Skin of body (tissue), 2 donors: ENCODE results near the gene SLC25A13. TPM values are rescaled to one million over a fixed set of nuclear protein-coding genes. Genes with fewer than 3 reads are reported as not detected.

Source experiments
- DNase-seq: peaks from one replicate; lab custom pipeline; 2025; lab: John Stamatoyannopoulos, UW
- total RNA-seq: library from RNA; depleted of rRNA; stranded (reverse); fragments of >200 nt; gene quantifications from one replicate; pipeline ENCODE4 v1.2.3, GENCODE V29; 2014

The SLC25A13 gene
- total RNA-seq, 1 donor from 2014 or later = 15.7 TPM

DNA sequence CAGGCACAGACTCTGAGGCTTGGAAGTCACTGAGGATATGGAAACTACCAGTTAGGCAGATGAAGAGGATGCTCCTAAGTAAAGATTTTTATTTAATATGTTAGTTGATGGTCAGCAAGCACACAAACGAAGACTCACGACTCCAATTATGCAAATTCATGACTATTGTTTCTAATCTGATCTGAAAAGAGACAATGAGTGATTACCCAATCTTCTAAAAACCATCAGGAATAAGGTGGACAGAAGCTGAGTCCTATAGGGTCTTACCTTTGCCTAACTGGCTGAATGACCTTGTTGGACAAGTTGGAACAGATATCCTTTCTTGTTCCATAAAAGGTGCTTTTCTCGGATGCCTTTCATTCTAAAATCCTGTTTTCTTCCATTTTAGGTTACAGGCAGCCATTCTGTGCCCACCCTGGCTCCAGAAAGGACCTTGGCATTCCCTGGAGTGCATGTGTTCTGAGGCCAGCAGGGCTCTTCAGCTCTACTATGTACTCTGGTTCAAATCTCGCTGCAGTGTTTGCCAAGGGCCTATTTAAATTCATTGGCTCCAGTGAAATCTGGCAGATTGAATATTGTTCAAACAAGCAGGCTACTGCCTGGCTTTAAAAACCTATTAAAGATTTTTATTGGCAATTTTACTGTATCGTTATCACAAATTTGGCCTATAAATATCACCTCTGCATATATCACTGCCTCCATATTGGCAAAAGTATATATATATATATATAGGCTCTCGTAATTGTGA, 77.5 kb downstream of the SLC25A13 start:
- DNase-seq = no peak

DNA sequence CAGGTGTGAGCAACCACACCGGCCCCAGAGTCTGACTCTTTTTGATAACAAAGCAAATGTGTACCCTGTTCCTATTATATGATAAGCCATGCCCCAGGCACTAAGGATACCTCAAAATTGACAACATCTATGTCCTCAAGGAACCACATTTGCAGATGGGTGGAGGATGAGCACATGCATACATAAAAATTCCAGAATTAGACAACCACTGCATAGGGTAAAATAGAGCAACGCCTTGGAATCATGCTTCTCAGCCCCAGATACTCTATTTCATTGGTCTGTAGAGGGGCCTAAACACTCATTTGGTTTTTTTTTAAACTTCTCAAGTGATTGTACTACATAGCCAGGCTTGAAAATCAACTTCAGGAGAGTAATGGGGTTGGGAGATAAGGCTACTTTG, 78.7 kb downstream of the SLC25A13 start:
- DNase-seq = no peak

DNA sequence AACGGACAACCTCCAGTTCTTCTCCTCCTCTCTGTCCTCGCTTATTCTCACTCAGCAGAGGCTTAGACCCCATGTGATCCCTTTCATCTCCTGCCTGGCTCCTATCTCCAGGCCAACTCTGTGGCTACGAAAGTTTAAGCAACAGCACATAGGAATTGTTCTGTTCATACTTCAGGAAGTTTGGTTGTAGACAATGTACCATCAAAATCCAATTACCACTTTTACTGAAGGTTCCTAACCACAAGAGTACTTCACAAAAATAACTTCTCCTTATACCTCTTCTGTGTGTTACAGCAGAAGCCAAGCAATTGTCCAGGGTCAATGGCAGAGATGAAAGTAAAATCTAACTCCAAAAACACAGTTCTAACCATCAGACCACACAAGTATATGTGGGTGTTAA, 80.0 kb downstream of the SLC25A13 start:
- DNase-seq = no peak

DNA sequence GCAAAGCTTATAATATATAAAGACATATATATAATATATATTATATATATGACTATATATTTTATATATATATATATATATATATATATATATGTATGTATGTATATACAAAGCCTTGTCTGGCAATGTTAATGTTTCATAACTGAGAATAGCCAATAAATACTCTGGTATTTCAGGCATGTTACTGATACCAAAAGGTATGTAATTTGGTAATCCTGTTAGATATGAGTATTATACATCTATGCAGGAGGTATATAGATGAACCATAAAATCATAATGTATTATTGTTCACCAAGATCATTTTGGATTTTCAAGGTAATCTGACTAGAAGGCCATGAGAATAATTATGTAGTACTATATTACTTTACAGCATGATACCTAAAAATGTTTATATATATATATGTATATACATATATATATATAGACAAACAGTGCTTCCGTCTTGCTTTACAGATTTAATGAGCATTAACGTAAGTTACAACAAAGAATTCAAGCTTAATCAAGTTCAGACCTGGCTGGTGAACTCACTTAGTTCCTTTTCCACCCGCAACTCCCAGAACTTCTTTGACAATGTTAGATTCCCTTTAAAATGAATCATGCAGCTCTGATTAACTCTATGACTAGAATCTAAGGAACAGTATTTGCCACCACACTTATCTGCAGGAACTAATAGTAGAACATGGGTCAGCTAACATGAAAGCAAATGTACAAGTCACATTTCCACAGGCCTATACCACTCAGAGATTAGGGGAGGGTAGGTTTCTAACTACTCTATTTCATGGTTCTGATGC, 82.7 kb downstream of the SLC25A13 start:
- no peak for DNase-seq

DNA sequence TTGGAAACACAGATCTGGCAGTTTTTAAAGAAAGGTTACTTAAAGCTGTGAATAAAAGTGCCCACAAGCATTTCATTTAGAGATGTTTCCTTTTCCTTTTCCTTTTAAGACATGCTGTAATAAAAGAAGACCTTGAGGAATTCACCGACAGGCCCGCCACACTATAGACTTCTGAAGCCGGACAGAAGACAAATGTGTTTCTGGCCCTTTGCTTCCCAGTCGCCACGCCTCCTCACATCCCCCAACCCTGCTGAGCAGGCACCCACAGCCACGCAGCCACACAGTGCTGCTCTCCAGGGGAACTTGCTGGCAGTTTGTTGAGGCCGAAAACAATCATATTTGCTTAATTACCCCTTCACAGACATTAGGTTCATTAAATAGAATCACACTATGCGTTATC, 83.4 kb downstream of the SLC25A13 start:
- DNase-seq = no peak

DNA sequence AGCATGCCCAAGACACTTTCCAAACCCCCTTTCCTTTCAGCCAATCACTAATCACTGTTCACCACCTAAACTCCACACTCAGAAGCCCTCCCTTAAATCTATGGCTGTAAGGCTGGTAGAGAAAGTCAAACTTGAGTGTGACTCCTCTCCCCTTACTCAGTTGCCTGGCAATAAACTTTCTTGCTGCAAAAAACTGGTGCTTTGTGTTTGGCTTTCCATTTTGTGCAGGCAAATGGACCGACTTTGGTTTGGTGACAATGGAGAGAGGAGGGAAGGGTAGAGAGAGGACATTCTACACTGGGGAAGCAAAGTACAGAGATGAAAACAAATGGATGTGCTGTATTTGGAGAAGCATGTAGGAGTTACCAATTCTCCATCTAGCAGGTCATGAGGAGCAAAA, 84.9 kb downstream of the SLC25A13 start:
- no peak for DNase-seq

DNA sequence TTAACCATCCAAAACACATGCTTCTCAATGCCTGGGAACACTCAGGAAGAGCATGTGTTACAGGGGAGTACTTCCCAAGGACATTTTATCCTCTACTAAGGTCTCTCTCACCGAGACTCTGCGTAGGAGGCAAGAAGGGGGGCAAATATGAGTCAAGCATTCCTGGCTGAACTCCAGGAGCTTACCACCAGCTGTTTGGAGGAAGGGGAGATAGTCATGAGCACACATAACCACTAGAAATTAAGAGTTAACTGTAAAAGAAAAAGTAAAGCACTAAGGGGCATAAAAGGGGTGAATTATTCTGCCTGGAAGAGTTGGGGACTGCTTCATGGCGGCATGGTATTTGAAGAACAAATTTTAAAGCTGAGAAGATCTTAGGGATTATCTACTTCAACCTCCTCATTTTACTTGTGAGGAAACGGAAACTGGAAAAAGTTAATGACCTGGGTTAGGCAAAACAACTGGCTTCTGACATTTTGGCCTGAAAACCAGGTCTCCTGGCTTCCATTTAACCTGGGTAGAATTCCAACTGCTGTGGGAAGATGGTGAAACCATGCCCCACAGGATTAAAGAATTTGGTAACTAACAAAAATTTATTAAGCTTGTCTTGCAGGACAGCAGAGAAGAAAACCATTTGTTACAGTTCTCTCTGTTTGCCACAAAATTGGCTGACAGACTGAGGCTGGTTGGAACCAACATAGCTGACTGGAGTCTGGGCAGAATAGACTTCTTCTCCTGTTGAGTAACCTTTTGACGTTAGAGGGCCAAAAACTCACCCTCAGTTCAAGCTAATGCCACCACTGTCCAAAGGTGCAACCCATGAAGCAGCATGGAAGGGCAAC, 85.5 kb downstream of the SLC25A13 start:
- DNase-seq = no peak

DNA sequence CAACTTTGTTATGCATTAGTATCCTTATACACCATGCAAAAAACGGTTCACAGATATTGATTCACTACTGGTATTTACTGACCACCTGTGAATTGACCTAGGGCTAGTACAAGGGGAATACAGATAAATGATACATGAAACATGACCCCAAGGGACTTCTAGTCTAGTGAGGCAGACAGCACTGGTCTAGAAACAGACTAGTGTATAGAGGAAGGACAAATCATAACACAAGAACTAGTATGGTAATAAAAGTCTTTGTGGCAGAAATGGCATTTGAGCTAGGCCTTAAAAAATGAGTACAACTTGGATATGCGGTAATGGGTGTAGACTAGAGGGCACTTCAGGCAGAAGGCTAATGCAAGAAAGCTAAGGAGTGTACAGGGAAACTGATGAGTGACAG, 86.6 kb downstream of the SLC25A13 start:
- DNase-seq = no peak

DNA sequence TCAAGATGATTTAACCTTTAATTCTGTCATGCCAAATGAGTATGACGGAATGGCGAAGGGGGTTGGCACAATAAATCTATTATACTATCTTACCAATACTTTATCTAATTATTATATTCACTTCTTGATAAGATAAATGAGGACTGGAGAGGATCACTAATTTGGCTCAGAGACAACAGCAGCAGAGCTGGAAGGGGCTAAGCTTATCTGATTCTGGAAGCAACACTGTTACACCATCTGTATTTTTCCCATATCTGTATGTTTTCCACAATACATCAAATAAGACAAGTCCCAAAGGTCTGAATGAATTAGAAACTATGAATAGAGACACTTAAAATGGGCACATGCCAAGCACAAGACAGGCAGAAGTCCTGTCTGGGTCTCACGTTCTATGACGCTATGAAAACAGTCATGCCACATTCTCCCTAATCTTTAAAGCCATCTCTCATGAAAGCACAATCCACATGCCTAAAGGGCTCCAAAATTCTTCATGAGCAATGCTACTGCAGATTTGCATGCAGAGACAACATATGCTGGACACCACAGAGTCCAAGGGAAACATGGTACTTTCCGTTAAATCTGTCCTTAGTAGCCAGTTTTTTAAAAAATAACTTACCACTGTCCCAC, 88.3 kb downstream of the SLC25A13 start:
- no peak for DNase-seq

DNA sequence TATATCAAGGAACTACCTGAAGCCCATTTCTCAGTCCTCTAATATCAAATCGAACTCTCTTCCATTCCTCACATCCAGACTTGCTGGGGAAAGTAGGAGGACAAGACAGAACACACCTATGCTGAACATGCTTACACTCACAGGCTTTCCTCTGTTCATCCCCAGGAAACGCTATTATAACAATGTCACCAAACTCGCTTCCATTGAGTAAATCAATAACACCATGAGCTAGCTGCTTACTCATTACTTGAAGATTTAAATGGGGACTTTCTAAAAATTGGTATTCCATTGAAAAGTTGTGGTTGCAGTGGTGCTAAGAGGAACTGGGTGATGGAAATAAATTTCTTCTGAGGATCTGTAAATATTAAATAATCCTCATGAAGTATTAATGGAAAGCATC, 88.8 kb downstream of the SLC25A13 start:
- DNase-seq = no peak

DNA sequence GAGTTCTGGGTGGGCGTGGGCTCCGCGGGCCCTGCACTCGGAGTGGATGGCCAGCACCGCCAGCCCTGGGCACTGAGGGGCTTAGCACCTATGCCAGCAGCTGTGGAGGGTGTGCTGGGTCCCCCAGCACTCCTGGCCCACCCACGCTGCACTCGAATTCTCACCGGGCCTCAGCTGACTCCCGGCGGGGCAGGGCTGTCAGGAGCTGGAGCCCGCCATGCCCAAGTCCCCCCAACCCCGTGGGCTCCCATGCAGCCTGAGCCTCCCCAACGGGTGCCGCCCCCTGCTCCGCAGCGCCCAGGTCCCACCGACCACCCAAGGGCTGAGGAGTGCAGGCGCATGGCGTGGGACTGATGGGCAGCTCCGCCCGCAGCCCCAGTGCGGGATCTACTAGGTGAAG, 93.1 kb downstream of the SLC25A13 start:
- DNase-seq = no peak

DNA sequence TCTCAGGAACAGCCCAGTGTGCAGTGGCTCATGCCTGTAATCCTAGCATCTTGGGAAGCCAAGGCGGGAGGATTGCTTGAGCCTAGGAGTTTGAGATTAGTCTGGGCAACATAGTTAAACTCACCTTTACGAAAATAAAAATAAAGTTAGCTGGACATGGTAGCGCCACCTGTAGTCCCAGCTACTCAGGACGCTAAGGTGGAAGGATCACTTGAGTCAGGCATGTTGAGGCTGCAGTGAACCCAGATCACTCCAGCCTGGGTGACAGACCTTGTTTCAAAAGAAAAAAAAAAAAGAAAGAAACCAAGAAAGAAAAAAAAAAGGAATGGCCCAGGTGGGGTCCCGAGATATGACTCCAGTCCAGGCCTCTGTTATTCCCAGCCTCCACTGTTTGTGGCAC, 96.6 kb downstream of the SLC25A13 start:
- no peak for DNase-seq

DNA sequence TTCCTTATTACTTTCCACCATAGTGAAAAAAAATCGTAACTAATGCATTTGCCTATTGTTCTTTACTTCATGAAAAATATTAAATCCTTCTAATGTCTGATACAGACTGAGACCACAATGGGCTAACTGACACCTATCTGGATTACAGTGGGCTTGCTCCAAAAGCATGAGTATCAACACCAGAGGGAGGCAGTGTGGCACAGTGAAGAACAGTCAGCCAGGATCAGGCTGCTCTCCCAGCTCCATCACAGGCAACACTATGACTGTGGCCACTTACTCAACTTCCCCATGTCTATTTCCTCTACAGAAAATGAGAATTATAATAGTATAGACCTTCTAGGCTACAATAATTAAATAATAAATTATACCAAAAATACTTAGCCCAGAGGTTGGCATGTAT, 97.2 kb downstream of the SLC25A13 start:
- DNase-seq = no peak

DNA sequence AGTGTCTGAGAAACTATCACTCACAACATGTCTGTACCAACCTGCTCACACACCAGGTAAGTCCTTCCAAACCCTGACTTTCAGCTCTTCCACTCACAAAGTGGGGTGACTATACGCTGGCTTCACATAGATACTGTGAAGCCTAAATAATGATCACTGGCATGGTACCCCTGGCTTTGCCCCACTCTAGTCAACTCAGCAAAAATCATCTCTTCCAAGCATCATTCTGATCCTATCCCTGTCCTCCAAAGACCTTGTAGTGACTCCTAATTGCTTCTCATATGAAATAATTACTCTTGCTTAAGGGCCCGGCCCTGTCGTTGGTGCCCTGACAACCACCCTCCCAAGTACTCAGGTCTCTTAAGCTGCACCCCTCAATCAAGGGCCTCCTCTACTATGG, 97.8 kb downstream of the SLC25A13 start:
- DNase-seq = no peak

DNA sequence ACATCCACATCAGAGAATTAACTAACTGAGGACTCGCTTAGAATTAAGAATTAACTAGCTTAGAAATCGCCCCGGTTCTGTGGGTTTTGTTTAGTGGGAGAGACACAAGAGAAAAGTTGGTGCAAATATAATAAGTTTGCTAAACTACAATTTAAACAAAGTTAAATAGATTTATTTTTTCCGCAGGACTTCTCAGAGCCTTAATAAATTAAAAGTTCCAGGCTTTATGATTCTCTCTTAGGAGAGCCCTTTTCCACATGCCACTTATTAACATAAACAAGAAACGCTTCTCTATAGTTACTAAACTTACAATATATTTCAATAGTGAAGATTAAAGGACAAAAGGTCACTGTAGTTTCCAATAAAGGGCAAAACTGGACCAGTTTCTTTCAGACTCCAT, 100.0 kb downstream of the SLC25A13 start:
- no peak for DNase-seq

DNA sequence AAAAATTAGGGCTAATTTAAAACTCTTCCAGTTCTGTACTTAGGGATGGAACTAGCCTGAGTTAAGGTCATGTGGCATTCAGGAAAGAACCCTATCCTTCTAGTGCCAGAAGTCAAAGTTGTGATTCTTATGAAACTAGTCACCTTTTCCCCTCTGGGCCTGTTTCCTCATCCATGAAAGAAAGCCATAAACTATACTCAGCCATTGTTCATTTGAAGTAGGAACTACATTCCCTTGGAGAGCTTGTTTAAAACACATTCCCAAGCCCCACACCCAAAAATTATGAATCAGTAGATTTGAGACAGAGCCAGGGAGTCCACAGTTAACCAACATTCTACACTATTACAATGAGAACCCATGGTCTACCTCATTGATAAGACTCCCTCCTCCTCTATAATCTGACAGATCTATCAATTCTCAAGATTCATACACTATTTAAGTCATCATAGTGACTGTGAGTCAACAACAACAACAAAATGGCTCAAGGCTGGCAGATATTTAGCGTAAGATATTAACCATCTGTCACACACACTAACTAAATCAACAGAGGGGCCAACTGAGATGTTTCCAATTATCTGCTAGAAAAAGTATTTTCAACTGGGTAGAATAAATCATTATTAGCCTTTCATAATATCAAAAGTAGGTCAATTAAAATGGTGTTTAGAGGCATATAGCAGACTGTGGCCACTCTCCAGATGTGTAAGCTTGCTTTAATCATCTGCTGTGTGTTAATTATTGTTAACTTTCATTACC, 102.3 kb downstream of the SLC25A13 start:
- peak; percentile 36 for DNase-seq

DNA sequence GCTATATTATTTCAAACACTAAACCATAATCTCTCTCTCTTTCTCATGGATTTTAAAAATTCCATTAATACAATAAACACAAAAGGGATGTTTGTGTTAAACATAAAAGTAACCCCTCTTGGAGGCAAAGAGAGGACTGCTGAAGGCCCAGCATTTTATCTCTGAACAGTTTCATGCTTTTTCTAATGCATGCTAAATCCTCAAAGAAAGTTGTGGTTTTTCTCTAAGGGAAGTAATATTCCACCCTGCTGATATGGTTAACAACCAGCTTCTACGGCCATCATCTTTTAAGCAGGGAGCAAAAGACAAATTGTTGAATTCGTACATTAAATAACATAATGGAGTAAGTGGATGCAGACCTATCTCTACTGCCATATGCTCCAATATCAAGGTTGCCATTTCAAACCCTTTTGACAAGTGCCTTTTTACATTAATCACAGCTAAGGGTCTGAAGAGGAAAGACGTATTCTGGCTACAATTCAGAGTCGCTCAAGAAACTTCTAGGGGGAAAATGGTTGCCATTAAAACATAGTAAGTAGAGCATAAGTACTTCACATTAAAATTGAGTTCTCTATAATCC, 103.1 kb downstream of the SLC25A13 start:
- no peak for DNase-seq

DNA sequence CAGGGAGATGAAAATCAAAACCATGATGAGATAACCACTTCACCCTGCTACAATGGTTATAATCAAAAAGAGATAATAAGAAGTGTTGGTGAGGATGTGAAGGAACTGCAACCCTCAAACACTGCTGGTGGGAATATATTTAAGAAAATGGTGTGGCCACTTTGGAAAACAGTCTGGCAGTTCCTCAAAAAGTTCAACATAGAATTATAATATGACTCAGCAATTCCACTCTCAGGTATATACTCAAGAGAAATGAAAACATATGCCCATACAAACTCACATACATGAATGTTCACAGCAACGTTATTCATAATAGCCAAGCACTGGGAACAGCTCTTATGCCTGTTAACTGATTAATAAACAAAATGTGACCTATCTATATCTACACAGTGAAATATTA, 104.8 kb downstream of the SLC25A13 start:
- no peak for DNase-seq

DNA sequence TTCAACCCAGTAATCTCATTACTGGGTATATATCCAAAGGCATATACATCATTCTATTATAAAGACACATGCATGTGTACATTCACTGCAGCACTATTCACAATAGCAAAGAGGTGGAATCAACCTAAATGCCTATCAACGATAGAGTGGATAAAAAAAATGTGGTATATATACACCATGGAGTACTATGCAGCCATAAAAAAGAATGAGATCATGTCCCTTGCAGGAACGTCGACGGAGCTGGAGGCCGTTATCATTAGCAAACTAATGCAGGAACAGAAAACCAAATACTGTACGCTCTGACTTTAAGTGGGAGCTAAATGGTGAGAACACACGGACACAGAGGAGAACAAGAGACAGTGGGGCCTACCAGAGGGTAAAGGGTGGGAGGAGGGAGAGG, 105.5 kb downstream of the SLC25A13 start:
- DNase-seq = no peak

DNA sequence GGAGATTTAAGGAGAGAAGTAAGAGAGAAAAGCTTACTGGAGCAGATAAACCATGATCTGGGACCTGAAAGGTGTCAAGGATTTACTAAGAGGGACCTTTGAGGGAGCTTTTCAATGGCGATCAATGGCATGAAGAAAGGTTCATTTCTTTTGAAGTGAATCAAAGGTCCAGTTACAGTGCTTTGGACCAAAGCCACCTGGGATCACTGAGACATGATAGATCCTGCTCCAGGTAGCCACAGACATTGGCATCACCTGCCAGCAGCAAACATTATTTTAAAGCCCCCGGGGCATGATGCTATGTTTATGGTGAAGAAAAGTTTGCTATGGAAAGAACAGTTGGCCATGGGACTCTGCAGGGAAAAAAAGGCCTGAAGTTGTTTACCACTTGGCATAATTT, 109.4 kb downstream of the SLC25A13 start:
- DNase-seq = no peak

DNA sequence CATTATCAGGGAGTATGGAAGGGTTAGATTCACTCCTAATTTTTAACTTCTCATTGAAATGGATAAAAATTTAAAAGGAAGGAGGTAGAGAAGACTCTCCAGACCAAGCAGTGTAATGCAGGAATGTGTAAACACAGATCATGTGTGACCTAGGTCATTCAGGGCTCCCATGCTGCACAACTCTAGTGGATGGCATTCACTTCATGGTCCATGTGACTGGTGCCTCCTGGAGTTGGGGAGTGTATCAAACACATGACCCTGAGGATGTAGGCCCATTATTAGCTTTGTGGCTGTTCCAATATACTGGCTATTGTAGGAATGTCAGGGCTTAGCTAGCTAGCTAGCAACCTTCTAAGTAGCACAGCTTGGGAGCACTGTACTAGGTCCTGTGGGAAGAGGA, 109.9 kb downstream of the SLC25A13 start:
- DNase-seq = no peak
